HCT116 (cell line): ENCODE data around the gene MRE11. TPM values are rescaled to one million over a fixed set of nuclear protein-coding genes. Genes with fewer than 3 reads are reported as not detected.

Source experiments
- ATAC-seq: fragments of 200-7000 bp; cut with Tn5 transposase; 2 replicates; pipeline ENCODE4 v1.9.1; 2020; ENCODE audit warnings: mild to moderate bottlenecking, moderate library complexity
- BruUV-seq: library from RNA; stranded (reverse); fragments of 400-500 nt; replicated peaks from 2 replicates; lab custom pipeline; 2021; lab: Mats Ljungman, UMichigan
- CTCF ChIA-PET: fragments of 300-600 bp; sonication (Branson Sonifier 250); formaldehyde crosslinking; loops from one replicate; lab custom pipeline; 2021; ENCODE audit warnings: antibody characterized with exemption; lab: Charles Lee
- POLR2A ChIA-PET: fragments of 300-600, 350-600 bp; sonication (Branson Sonifier 250); formaldehyde crosslinking; loops from one replicate; lab custom pipeline; 2021; ENCODE audit warnings: antibody characterized with exemption; lab: Charles Lee
- RAD21 ChIA-PET, 2 experiments: fragments of 300-600 bp; sonication (Branson Sonifier 250); formaldehyde crosslinking; loops; one replicate each; lab custom pipeline; 2023; ENCODE audit warnings: low total read pairs in 2 of 2; ENCODE audit not compliant: uncharacterized antibody in 2 of 2, unreplicated experiment in 2 of 2, low non-redundant PET in 1 of 2; lab: Charles Lee
- DNase-seq: peaks from one replicate; pipeline ENCODE4 v3.0.0-alpha.2; 2010; ENCODE audit warnings: low read depth, low spot score
- H2AFZ ChIP-seq: fragments of 200-600 bp; shearing (Covaris generic), sonication (generic); 2 replicates; pipeline ENCODE4 v1.6.1; 2017; ENCODE audit warnings: low read depth, mixed run types, mixed read lengths, antibody characterized with exemption, low read length; ENCODE audit not compliant: poor library complexity, severe bottlenecking
- H3K27ac ChIP-seq: 2 replicates; pipeline ENCODE4 v1.5.1; 2012; ENCODE audit warnings: low read depth, low read length
- H3K27me3 ChIP-seq: fragments of 200-600 bp; sonication (generic); 2 replicates; pipeline ENCODE4 v1.6.1; 2016; ENCODE audit warnings: mixed run types, low read length, mixed read lengths; ENCODE audit not compliant: insufficient read depth
- H3K36me3 ChIP-seq, 2 experiments: fragments of 200-500 bp in 1 of 2; fragments of 200-600 bp in 1 of 2; sonication (Bioruptor generic) in 1 of 2; sonication (generic) in 1 of 2; 2 replicates each; pipeline versions ENCODE4 v1.5.1 to v1.6.1; 2014 to 2016; ENCODE audit warnings: low read length in 2 of 2, inconsistent platforms in 1 of 2, mixed read lengths in 1 of 2, mixed run types in 1 of 2; ENCODE audit not compliant: insufficient read depth in 2 of 2, control insufficient read depth in 1 of 2
- H3K4me1 ChIP-seq, 2 experiments: fragments of 200-600 bp in 1 of 2; sonication (generic) in 1 of 2; 2 replicates each; pipeline versions ENCODE4 v1.5.1 to v1.6.1; 2012 to 2017; ENCODE audit warnings: low read length in 2 of 2, inconsistent platforms in 1 of 2, mild to moderate bottlenecking in 1 of 2, mixed read lengths in 1 of 2, mixed run types in 1 of 2, moderate library complexity in 1 of 2; ENCODE audit not compliant: insufficient read depth in 2 of 2, control insufficient read depth in 1 of 2
- H3K4me2 ChIP-seq: fragments of 200-600 bp; sonication (generic); 2 replicates; pipeline ENCODE4 v1.6.1; 2017; ENCODE audit warnings: mixed run types, low read length, mixed read lengths
- H3K4me3 ChIP-seq, 2 experiments: fragments of 200-600 bp in 1 of 2; sonication (generic) in 1 of 2; replicated peaks in 1 of 2; 2 replicates each; pipeline ENCODE4 v1.5.1; 2011 to 2016; ENCODE audit warnings: low read length in 2 of 2, control low read depth in 1 of 2, low read depth in 1 of 2, mild to moderate bottlenecking in 1 of 2, mixed read lengths in 1 of 2, mixed run types in 1 of 2
- H3K79me2 ChIP-seq: fragments of 200-600 bp; sonication (generic); 2 replicates; pipeline ENCODE4 v1.6.1; 2017; ENCODE audit warnings: mild to moderate bottlenecking, mixed run types, low read length, moderate library complexity, mixed read lengths; ENCODE audit not compliant: insufficient read depth
- H3K9ac ChIP-seq: fragments of 200-600 bp; sonication (generic); 2 replicates; pipeline ENCODE4 v1.6.1; 2016; ENCODE audit warnings: low read length, mixed read lengths
- H3K9me2 ChIP-seq: fragments of 200-600 bp; sonication (generic), shearing (Covaris generic); 2 replicates; pipeline ENCODE4 v1.6.1; 2017; ENCODE audit warnings: mixed run types, mild to moderate bottlenecking, moderate library complexity; ENCODE audit not compliant: insufficient read depth
- H3K9me3 ChIP-seq, 2 experiments: fragments of 200-500 bp in 1 of 2; fragments of 200-600 bp in 1 of 2; sonication (Bioruptor generic) in 1 of 2; sonication (generic) in 1 of 2; 2 replicates each; pipeline ENCODE4 v1.6.1; 2014 to 2017; ENCODE audit warnings: low read length in 2 of 2, mixed read lengths in 2 of 2, inconsistent platforms in 1 of 2, low read depth in 1 of 2, mild to moderate bottlenecking in 1 of 2, mixed run types in 1 of 2, moderate library complexity in 1 of 2; ENCODE audit not compliant: control insufficient read depth in 1 of 2, insufficient read depth in 1 of 2
- H4K20me1 ChIP-seq: fragments of 200-600 bp; sonication (generic), shearing (Covaris generic); 2 replicates; pipeline ENCODE4 v1.6.1; 2017; ENCODE audit warnings: mixed run types, mild to moderate bottlenecking, moderate library complexity; ENCODE audit not compliant: insufficient read depth
- EZH2 ChIP-seq: fragments of 200-600 bp; sonication (generic); IDR thresholded peaks from 2 replicates; pipeline ENCODE4 v1.6.1; 2017; ENCODE audit warnings: antibody characterized with exemption, mixed run types
- EZH2phosphoT487 ChIP-seq: fragments of 200-600 bp; IDR thresholded peaks from 2 replicates; pipeline ENCODE4 v1.6.1; 2018; ENCODE audit warnings: antibody characterized with exemption, borderline replicate concordance
- FOSL1 ChIP-seq: IDR thresholded peaks from 2 replicates; pipeline ENCODE4 v1.6.1; 2012; ENCODE audit warnings: low read depth
- POLR2AphosphoS5 ChIP-seq: IDR thresholded peaks from 2 replicates; pipeline ENCODE4 v1.6.1; 2011; ENCODE audit warnings: mild to moderate bottlenecking, low read depth, low read length, moderate library complexity
- RAD21 ChIP-seq: IDR thresholded peaks from 2 replicates; pipeline ENCODE4 v1.6.1; 2012; ENCODE audit warnings: low read depth, mild to moderate bottlenecking
- SIN3A ChIP-seq: IDR thresholded peaks from 2 replicates; pipeline ENCODE4 v1.6.1; 2012; ENCODE audit warnings: low read depth
- SP1 ChIP-seq: IDR thresholded peaks from 2 replicates; pipeline ENCODE4 v1.6.1; 2012; ENCODE audit warnings: low read depth
- SRF ChIP-seq: IDR thresholded peaks from 2 replicates; pipeline ENCODE4 v1.6.1; 2012; ENCODE audit warnings: low read depth
- ZNF274 ChIP-seq: fragments of 200-500 bp; sonication (Bioruptor generic); IDR thresholded peaks from 2 replicates; pipeline ENCODE4 v1.6.1; 2014; ENCODE audit warnings: mild to moderate bottlenecking, low read depth, low read length, inconsistent platforms
- intact Hi-C: fragments of 100-400 bp; cut with micrococcal nuclease; formaldehyde crosslinking; loops from 2 replicates; pipeline ENCODE4 v1.10.0; 2022
- total RNA-seq: library from RNA; stranded (reverse); gene quantifications from one replicate; pipeline ENCODE4 v1.2.1, GENCODE V29; 2021; ENCODE audit not compliant: unreplicated experiment
- TF ChIP-seq, protein P1 (sequence below), 3 experiments: fragments of 200-600 bp in 1 of 3; sonication (generic) in 1 of 3; IDR thresholded peaks in 2 of 3; conservative IDR thresholded peaks in 1 of 3; 2 replicates each; pipeline ENCODE4 v1.5.1; 2012 to 2017; ENCODE audit warnings: low read depth in 2 of 3, low read length in 2 of 3, antibody characterized with exemption in 1 of 3, borderline replicate concordance in 1 of 3, control low read depth in 1 of 3, mild to moderate bottlenecking in 1 of 3, mixed read lengths in 1 of 3, mixed run types in 1 of 3, moderate library complexity in 1 of 3; ENCODE audit not compliant: insufficient read depth in 1 of 3
- TF ChIP-seq, protein P2 (sequence below): IDR thresholded peaks from 2 replicates; pipeline ENCODE4 v1.6.1; 2012; ENCODE audit warnings: low read depth
- TF ChIP-seq, protein P3 (sequence below): IDR thresholded peaks from 2 replicates; pipeline ENCODE4 v1.6.1; 2012
- TF ChIP-seq, protein P4 (sequence below): IDR thresholded peaks from 2 replicates; pipeline ENCODE4 v1.6.1; 2011; ENCODE audit warnings: mild to moderate bottlenecking, low read length, moderate library complexity; ENCODE audit not compliant: insufficient replicate concordance; ENCODE audit errors: extremely low read depth

MRE11 gene
- total RNA-seq, 1 experiment from 2014 or later, result 20.6 TPM

DNA sequence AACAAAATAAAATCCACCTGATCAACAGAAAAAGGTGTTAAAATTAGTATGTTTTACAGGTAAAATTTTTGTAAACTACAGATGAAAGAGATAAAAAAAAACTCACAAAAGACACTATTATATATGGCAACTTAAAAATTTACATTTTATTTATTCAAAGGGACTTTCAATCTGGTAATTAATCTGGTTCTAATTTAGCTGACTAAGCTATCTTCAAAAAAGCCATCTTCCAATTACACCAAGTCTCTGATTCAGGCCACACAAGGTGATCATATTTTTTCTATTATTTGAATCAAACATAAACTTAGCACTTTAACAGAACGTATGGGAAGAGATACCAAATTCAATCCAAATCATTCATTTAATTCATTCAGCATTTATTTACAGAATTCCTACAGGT is 7.6 kb downstream of the MRE11 start:
- no TSS peak for BruUV-seq
- TF ChIP-seq SP1, result no peak
- TF ChIP-seq POLR2AphosphoS5, result no peak
- TF ChIP-seq, protein P1, sequence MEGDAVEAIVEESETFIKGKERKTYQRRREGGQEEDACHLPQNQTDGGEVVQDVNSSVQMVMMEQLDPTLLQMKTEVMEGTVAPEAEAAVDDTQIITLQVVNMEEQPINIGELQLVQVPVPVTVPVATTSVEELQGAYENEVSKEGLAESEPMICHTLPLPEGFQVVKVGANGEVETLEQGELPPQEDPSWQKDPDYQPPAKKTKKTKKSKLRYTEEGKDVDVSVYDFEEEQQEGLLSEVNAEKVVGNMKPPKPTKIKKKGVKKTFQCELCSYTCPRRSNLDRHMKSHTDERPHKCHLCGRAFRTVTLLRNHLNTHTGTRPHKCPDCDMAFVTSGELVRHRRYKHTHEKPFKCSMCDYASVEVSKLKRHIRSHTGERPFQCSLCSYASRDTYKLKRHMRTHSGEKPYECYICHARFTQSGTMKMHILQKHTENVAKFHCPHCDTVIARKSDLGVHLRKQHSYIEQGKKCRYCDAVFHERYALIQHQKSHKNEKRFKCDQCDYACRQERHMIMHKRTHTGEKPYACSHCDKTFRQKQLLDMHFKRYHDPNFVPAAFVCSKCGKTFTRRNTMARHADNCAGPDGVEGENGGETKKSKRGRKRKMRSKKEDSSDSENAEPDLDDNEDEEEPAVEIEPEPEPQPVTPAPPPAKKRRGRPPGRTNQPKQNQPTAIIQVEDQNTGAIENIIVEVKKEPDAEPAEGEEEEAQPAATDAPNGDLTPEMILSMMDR (IDR thresholded peaks at IDR 0.05 in 2 of 3, conservative IDR thresholded peaks at IDR 0.05 in 1 of 3; ENCODE audit: borderline replicate concordance in 1 of 3, insufficient read depth in 1 of 3, low read depth in 2 of 3, low read length in 2 of 3), result no peak
- TF ChIP-seq EZH2, result no peak
- no peak for TF ChIP-seq SRF
- no peak for TF ChIP-seq ZNF274
- no peak for TF ChIP-seq RAD21
- TF ChIP-seq EZH2phosphoT487, result no peak
- TF ChIP-seq, protein P2, sequence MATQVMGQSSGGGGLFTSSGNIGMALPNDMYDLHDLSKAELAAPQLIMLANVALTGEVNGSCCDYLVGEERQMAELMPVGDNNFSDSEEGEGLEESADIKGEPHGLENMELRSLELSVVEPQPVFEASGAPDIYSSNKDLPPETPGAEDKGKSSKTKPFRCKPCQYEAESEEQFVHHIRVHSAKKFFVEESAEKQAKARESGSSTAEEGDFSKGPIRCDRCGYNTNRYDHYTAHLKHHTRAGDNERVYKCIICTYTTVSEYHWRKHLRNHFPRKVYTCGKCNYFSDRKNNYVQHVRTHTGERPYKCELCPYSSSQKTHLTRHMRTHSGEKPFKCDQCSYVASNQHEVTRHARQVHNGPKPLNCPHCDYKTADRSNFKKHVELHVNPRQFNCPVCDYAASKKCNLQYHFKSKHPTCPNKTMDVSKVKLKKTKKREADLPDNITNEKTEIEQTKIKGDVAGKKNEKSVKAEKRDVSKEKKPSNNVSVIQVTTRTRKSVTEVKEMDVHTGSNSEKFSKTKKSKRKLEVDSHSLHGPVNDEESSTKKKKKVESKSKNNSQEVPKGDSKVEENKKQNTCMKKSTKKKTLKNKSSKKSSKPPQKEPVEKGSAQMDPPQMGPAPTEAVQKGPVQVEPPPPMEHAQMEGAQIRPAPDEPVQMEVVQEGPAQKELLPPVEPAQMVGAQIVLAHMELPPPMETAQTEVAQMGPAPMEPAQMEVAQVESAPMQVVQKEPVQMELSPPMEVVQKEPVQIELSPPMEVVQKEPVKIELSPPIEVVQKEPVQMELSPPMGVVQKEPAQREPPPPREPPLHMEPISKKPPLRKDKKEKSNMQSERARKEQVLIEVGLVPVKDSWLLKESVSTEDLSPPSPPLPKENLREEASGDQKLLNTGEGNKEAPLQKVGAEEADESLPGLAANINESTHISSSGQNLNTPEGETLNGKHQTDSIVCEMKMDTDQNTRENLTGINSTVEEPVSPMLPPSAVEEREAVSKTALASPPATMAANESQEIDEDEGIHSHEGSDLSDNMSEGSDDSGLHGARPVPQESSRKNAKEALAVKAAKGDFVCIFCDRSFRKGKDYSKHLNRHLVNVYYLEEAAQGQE, result no peak
- TF ChIP-seq, protein P3, sequence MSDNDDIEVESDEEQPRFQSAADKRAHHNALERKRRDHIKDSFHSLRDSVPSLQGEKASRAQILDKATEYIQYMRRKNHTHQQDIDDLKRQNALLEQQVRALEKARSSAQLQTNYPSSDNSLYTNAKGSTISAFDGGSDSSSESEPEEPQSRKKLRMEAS, result no peak
- TF ChIP-seq, protein P4, sequence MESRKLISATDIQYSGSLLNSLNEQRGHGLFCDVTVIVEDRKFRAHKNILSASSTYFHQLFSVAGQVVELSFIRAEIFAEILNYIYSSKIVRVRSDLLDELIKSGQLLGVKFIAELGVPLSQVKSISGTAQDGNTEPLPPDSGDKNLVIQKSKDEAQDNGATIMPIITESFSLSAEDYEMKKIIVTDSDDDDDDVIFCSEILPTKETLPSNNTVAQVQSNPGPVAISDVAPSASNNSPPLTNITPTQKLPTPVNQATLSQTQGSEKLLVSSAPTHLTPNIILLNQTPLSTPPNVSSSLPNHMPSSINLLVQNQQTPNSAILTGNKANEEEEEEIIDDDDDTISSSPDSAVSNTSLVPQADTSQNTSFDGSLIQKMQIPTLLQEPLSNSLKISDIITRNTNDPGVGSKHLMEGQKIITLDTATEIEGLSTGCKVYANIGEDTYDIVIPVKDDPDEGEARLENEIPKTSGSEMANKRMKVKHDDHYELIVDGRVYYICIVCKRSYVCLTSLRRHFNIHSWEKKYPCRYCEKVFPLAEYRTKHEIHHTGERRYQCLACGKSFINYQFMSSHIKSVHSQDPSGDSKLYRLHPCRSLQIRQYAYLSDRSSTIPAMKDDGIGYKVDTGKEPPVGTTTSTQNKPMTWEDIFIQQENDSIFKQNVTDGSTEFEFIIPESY, result no peak
- no peak for TF ChIP-seq SIN3A
- TF ChIP-seq FOSL1, result no peak
- TF ChIP-seq, all 23 proteins: peak for 0
- H3K79me2 ChIP-seq, result 0 out of 2 replicates have a peak, but pooled peaks cover 3% of the 10 kb centered on the region
- H3K36me3 ChIP-seq, result peaks cover 7 to 31% of the 10 kb centered on the region in 2 experiments; a peak in 2 of 4 replicates
- no peak overlapping the region for H3K9ac ChIP-seq
- H4K20me1 ChIP-seq, result no peaks in the 10 kb centered on the region
- no peaks in the 10 kb centered on the region for H3K27me3 ChIP-seq
- no peak overlapping the region for H3K4me3 ChIP-seq
- H3K27ac ChIP-seq, result no peak overlapping the region
- no peak overlapping the region for H3K4me2 ChIP-seq
- ChIA-PET RAD21 (no interaction called here), POLR2A (no interaction called here), CTCF (no interaction called here)
- DNase-seq, result no peak
- intact Hi-C loops, result no loop called here
- no peaks in the 10 kb centered on the region for H3K9me3 ChIP-seq
- H3K9me2 ChIP-seq, result no peaks in the 10 kb centered on the region
- no peak overlapping the region for H2AFZ ChIP-seq
- ATAC-seq, result no peak
- H3K4me1 ChIP-seq, result no peaks in the 10 kb centered on the region
